ENCODE measurements around the gene MEIKIN. TPM values are rescaled to one million over a fixed set of nuclear protein-coding genes. Genes with fewer than 3 reads are reported as not detected.

Gene MEIKIN
- total RNA-seq, 1 experiment from 2014 or later = not detected

- no peak for DNase-seq
- Histone ChIP-seq H3K4ac (ENCODE audit: low read depth, low read length) (no peak overlapping the region), H3K27me3 (ENCODE audit: insufficient read depth, low read length) (no peaks in the 10 kb centered on the region), H4K8ac (replicated peaks; ENCODE audit: insufficient read length, low read depth, low read length) (no peak overlapping the region), H4K5ac (ENCODE audit: insufficient read length, low read depth, low read length) (no peak overlapping the region), H2BK120ac (ENCODE audit: low read depth, low read length, poor library complexity, severe bottlenecking) (no peak overlapping the region), H3K4me1 (ENCODE audit: insufficient read depth, low read length) (no peaks in the 10 kb centered on the region), H2AK5ac (ENCODE audit: insufficient read length, low read length) (no peak overlapping the region), H3K27ac (ENCODE audit: insufficient read length, low read depth, low read length) (no peak overlapping the region), H2BK20ac (ENCODE audit: low read depth, low read length, poor library complexity, severe bottlenecking) (no peak overlapping the region), H3K9ac (ENCODE audit: extremely low read depth, insufficient read length, low read length) (no peak overlapping the region), H3K14ac (ENCODE audit: insufficient read depth, low read length) (no peak overlapping the region), H3K79me1 (ENCODE audit: insufficient read depth, low read depth, low read length, poor library complexity, severe bottlenecking) (no peaks in the 10 kb centered on the region), H2AFZ (ENCODE audit: low read length) (no peak overlapping the region), H3K23me2 (ENCODE audit: insufficient read length, low read depth, low read length, poor library complexity, severe bottlenecking) (no peaks in the 10 kb centered on the region), H3T11ph (ENCODE audit: low read length) (no peak overlapping the region), H3K9me3 (ENCODE audit: control insufficient read depth, low read depth, low read length) (no peaks in the 10 kb centered on the region), H2BK5ac (ENCODE audit: insufficient read length, low read length) (no peak overlapping the region), H3K18ac (ENCODE audit: insufficient read length, low read depth, low read length) (no peak overlapping the region), H4K91ac (ENCODE audit: insufficient read length, low read depth, low read length) (no peak overlapping the region), H3K79me2 (ENCODE audit: insufficient read depth, low read length) (no peaks in the 10 kb centered on the region), H4K20me1 (ENCODE audit: control insufficient read depth, insufficient read depth, insufficient read length) (no peaks in the 10 kb centered on the region), H2BK15ac (ENCODE audit: low read depth, low read length) (no peak overlapping the region), H3K56ac (ENCODE audit: insufficient read length, low read depth, low read length) (no peak overlapping the region), H2BK12ac (ENCODE audit: insufficient read length, low read depth, low read length) (no peak overlapping the region), H3K23ac (ENCODE audit: insufficient read length, low read depth, low read length) (no peak overlapping the region), H3K4me2 (ENCODE audit: insufficient read depth, insufficient read length, low read length) (no peak overlapping the region)
- WGBS (ENCODE audit: extremely low coverage, insufficient read length, low lambda C conversion rate) = no CpG with 5 or more reads among the region's 3 CpGs
- Mint-ChIP-seq H3K9me3 (no peaks in the 10 kb centered on the region), H3K27me3 (ENCODE audit: low read depth) (no peaks in the 10 kb centered on the region), H3K27ac (no peak overlapping the region), H3K4me3 (no peak overlapping the region), H3K4me1 (no peaks in the 10 kb centered on the region), H3K36me3 (ENCODE audit: insufficient read depth in 1 of 3, low read depth in 3 of 3) (no peaks in the 10 kb centered on the region)
- TF ChIP-seq CTCF (conservative IDR thresholded peaks at IDR 0.05) = no peak
Observed at GRCh38 chr5:131939690-131940345, 5.6 kb downstream of the MEIKIN start.

All from H9 (cell line).